HFF-Myc (cell line): ENCODE measurements around the gene POU5F1.
A peak's percentile ranks its signal among the peaks of the same experiment; 100 is the strongest.

ENCODE experiments used
- DNase-seq: peaks from one replicate; pipeline ENCODE4 v3.0.0-alpha.2; 2011; ENCODE audit warnings: low read depth; ENCODE audit errors: extremely low read depth
- H3K4me3 ChIP-seq: replicated peaks from 2 replicates; pipeline ENCODE4 v1.5.1; 2011; ENCODE audit warnings: low read depth, mild to moderate bottlenecking, control low read depth, low read length
- TF ChIP-seq, protein P1 (sequence below): IDR thresholded peaks from 2 replicates; pipeline ENCODE4 v1.5.1; 2012; ENCODE audit warnings: mild to moderate bottlenecking, low read depth, low read length, control low read depth; ENCODE audit errors: missing control alignments

Gene POU5F1

DNA sequence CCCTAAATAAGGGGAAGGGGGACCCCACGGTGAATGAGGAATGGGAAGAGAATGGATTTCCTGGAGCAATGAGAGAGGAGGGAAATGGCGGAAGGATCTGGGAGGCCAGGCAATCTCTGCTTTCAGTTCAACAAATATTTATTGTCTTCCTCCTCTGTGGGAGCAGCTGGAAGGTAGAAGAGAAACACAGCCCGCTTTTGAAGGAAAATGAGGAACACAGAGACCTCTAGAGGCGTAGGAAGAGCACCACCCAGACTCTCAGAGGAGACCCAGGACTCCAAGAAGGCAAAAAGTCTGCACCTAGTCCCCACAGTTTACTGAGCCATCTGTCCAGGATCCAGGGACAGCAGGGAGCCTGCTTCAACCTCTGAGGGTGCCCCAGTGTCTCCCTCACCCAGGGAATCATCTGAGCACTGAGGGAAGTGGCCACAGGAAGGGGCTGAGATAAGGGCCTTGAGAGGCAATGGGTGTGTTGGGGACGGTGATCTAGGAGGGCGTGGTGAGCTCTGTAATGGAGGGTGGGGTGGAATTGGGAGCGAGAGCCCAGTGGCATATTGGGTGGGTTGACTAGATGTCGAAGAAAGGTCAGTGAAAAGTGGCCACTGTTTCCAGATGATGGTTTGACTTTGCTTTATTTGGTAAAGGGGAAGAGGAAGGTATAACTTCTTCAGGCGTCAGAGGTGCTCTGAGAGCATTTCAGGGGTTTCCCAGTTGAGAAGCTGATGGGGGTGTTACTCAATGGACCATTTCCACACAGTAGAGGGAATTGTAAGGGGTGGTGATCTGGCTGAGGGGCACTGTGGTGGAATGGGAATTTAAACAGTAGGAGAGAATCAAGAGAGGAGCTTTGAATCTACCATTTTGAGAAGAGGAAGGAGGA lies 55.3 kb downstream of the POU5F1 start:
- H3K4me3 ChIP-seq, result peak overlapping the region; percentile 1; the same call in 1 of the 2 replicates
- TF ChIP-seq, protein P1, sequence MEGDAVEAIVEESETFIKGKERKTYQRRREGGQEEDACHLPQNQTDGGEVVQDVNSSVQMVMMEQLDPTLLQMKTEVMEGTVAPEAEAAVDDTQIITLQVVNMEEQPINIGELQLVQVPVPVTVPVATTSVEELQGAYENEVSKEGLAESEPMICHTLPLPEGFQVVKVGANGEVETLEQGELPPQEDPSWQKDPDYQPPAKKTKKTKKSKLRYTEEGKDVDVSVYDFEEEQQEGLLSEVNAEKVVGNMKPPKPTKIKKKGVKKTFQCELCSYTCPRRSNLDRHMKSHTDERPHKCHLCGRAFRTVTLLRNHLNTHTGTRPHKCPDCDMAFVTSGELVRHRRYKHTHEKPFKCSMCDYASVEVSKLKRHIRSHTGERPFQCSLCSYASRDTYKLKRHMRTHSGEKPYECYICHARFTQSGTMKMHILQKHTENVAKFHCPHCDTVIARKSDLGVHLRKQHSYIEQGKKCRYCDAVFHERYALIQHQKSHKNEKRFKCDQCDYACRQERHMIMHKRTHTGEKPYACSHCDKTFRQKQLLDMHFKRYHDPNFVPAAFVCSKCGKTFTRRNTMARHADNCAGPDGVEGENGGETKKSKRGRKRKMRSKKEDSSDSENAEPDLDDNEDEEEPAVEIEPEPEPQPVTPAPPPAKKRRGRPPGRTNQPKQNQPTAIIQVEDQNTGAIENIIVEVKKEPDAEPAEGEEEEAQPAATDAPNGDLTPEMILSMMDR, result peak; percentile 27
- DNase-seq, result no peak

DNA sequence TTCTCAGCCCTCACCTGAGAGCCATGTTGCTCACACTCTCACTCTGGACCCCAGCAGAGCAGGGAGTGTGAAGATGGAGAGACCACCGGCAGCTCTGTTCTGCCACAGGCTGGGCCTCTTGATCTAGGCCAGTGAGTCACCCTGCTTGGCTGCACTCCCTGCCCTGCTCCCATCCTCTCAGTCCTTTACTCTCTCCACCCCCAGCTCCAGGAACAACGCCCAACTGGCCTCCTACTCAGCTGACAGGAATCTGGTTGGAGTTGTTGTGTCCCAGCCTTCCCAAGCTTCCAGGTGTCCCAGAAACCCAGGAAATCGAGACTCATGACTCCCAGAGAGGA lies 56.0 kb downstream of the POU5F1 start, which contains the start of gene PSORS1C1:
TSS of gene PSORS1C1 (plus strand) at position 260 of the 338 bp plus-strand sequence. CDS start 14,833 bp downstream, outside the sequence.
- peak within 1 kb of the TSS; percentile 1; the same call in 1 of the 2 replicates for H3K4me3 ChIP-seq
- TF ChIP-seq, protein P1, result no peak
- peak; percentile 75 for DNase-seq
